ENCODE measurements around the gene VRK2. TPM values are rescaled to one million over a fixed set of nuclear protein-coding genes. Genes with fewer than 3 reads are reported as not detected.
"Not testable (repeated sequence)": the region's sequence is repeated elsewhere in the genome, so short reads cannot be mapped to it uniquely, and the experiment has no call there.

The VRK2 gene
- total RNA-seq, 1 donor from 2014 or later = 27.3 TPM

DNA sequence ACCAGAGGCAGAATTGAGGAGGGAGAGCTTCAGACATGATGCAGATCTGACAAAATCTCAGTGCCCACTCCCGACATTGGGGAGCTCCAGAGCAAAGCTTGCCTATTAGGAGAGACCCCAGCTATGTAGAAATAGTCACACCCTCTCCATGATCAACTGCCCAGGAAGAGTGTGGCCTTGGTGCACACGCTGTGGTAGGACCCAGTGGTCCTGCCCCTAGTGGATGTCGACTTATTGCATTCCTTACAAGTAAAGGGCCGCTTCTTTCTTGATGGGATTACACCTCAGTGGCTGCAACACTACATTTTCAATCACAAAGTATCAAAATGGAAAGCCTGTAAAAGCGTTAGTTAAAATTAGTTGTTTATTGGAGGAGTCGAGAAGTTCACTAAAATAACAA, 64.2 kb downstream of the VRK2 start:
- no peak for TF ChIP-seq CTCF (IDR thresholded peaks at IDR 0.05; ENCODE audit: insufficient read depth, low read length, poor library complexity, severe bottlenecking)
- H3K36me3 ChIP-seq (ENCODE audit: control insufficient read depth, insufficient read depth, low read length) = no peaks in the 10 kb centered on the region
- DNase-seq (ENCODE audit: low read depth) = no peak
- no peaks in the 10 kb centered on the region for H3K27me3 ChIP-seq (ENCODE audit: control insufficient read depth, insufficient read depth, low read length)
- no peak overlapping the region for H3K4me3 ChIP-seq (ENCODE audit: low read depth, low read length)

DNA sequence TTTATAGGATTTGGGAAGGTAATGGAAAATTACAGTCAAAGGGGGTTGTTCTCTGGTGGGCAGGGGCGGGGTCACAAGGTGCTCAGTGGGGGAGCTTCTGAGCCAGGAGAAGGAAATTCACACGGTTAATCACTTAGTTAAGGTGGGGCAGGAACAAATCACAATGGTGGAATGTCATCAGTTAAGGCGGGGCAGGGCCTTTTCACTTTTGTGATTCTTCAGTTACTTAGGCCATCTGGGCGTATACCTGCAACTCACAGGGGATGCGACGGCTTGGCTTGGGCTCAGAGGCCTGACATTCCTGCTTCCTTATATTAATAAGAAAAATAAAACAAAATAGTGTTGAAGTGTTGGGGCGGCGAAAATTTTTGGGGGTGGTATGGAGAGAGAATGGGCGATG, 67.0 kb downstream of the VRK2 start:
- H3K4me3 ChIP-seq (ENCODE audit: low read depth, low read length); DNase-seq (ENCODE audit: low read depth); H3K27me3 ChIP-seq (ENCODE audit: control insufficient read depth, insufficient read depth, low read length); H3K36me3 ChIP-seq (ENCODE audit: control insufficient read depth, insufficient read depth, low read length): not testable (repeated sequence)

- no peak for TF ChIP-seq CTCF (IDR thresholded peaks at IDR 0.05; ENCODE audit: insufficient read depth, low read length, poor library complexity, severe bottlenecking)
- H3K4me3 ChIP-seq (ENCODE audit: low read depth, low read length) = no peak overlapping the region
- no peaks in the 10 kb centered on the region for H3K27me3 ChIP-seq (ENCODE audit: control insufficient read depth, insufficient read depth, low read length)
- no peak for DNase-seq (ENCODE audit: low read depth)
- no peaks in the 10 kb centered on the region for H3K36me3 ChIP-seq (ENCODE audit: control insufficient read depth, insufficient read depth, low read length)
These were observed 74.1 kb downstream of the VRK2 start for GRCh38 chr2:58120626-58121229.

- TF ChIP-seq CTCF (IDR thresholded peaks at IDR 0.05; ENCODE audit: insufficient read depth, low read length, poor library complexity, severe bottlenecking) = no peak
- Histone ChIP-seq H3K36me3 (ENCODE audit: control insufficient read depth, insufficient read depth, low read length) (no peaks in the 10 kb centered on the region), H3K4me3 (ENCODE audit: low read depth, low read length) (no peak overlapping the region), H3K27me3 (ENCODE audit: control insufficient read depth, insufficient read depth, low read length) (no peaks in the 10 kb centered on the region)
- DNase-seq (ENCODE audit: low read depth) = no peak
These were observed 75.4 kb downstream of the VRK2 start for GRCh38 chr2:58122040-58122439.

GRCh38 chr2:58122540-58122939, 75.9 kb downstream of the VRK2 start:
- Histone ChIP-seq H3K4me3 (ENCODE audit: low read depth, low read length) (no peak overlapping the region), H3K36me3 (ENCODE audit: control insufficient read depth, insufficient read depth, low read length) (no peaks in the 10 kb centered on the region), H3K27me3 (ENCODE audit: control insufficient read depth, insufficient read depth, low read length) (no peaks in the 10 kb centered on the region)
- TF ChIP-seq CTCF (IDR thresholded peaks at IDR 0.05; ENCODE audit: insufficient read depth, low read length, poor library complexity, severe bottlenecking) = no peak
- no peak for DNase-seq (ENCODE audit: low read depth)

DNA sequence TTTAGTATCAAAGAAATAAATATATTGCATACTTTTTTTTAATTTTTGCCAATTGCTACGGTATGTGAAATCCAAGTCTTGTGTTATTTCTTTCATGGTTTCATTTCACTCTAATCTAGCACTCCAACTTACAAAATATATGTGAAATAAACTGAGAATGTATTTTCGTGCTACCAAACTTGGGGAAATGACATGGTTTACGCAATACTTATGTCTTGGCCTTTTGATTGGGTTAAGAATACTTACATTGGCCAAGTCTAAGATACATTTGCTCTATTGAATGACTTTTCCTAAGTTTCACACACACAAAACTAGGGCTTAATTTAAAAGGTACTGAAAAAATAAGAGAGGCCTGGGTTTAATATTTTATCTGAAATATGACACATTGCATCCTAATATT, 80.5 kb downstream of the VRK2 start:
- H3K27me3 ChIP-seq (ENCODE audit: control insufficient read depth, insufficient read depth, low read length) = no peaks in the 10 kb centered on the region
- H3K4me3 ChIP-seq (ENCODE audit: low read depth, low read length) = no peak overlapping the region
- no peak for DNase-seq (ENCODE audit: low read depth)
- TF ChIP-seq CTCF (IDR thresholded peaks at IDR 0.05; ENCODE audit: insufficient read depth, low read length, poor library complexity, severe bottlenecking) = no peak
- H3K36me3 ChIP-seq (ENCODE audit: control insufficient read depth, insufficient read depth, low read length) = no peaks in the 10 kb centered on the region

Measured in kidney epithelial cell (primary cell).